GM11168 (cell line): ENCODE measurements around the gene ANXA4.
"Not testable (repeated sequence)": the region's sequence is repeated elsewhere in the genome, so short reads cannot be mapped to it uniquely, and the experiment has no call there.

Experiments used
- in situ Hi-C: fragments of 300-500 bp; cut with MboI; formaldehyde crosslinking; loops from one replicate; pipeline ENCODE4 v1.12.0; 2022; ENCODE audit warnings: low sequenced_read_pairs; ENCODE audit not compliant: unreplicated experiment

Gene ANXA4

GRCh38 chr2:69830045-69830905, 88.3 kb downstream of the ANXA4 start:
- in situ Hi-C loops = no loop called here

DNA sequence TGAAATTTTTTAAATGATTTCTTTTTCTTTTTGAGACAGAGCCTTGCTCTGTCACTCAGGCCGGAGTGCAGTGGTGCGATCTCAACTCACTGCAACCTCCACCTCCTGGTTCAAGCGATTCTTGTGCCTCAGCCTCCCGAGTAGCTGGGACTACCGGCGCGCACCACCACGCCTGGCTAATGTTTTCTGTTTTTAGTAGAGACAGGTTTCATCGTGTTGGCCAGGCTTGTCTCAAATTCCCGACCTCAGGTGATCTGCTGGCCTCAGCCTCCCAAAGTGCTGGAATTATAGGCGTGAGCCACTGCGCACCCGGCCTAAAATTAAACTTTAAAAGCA, 88.9 kb downstream of the ANXA4 start:
- in situ Hi-C loops = not testable (repeated sequence)

DNA sequence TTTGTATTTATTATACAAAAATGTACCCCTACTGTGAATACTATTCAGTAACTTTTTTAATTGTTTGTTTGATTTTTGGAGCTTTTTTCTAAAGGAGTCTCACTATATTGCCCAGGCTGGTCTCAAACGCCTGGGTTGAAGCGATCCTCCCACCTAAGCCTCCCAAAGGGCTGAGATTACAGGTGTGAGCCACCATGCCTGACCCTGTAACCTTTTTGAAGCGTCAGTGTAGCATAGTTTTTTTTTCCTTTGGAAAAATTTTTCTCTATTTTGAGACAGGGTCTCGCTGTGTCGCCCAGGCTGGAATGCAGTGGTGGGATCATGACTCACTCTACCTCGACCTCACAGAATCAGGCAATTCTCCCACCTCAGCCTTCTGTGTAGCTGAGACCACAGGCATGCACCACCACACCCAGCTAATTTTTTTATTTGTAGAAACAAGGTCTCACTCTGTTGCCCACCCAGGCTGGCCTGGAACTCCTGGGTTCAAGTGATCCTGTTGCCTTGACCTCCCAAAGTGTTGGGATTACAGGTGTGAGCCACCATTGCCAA, 89.5 kb downstream of the ANXA4 start:
- in situ Hi-C loops = no loop called here

GRCh38 chr2:69833752-69834151, 91.8 kb downstream of the ANXA4 start:
- in situ Hi-C loops = no loop called here

GRCh38 chr2:69835666-69836065, 93.7 kb downstream of the ANXA4 start:
- in situ Hi-C loops = no loop called here

- in situ Hi-C loops = no loop called here
Measured at GRCh38 chr2:69836316-69836715, 94.4 kb downstream of the ANXA4 start.

DNA sequence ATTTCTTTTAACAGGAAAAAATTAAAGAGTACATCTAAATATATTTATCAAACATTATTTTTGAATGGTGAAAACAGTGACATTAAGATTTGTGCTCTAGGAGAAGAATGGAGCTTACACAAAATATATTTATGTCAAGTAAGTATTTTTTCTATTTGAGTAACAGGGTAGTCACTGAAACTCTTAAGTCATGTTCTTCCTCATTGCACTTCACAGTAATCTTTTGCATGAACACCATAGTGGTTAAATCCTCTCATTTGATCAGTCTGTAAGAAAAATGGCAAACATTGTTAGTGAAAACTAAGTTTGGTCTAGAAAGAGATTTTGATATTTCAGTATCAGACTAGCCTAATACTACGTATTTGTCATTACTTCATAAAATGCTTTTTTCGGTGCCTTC, 95.6 kb downstream of the ANXA4 start:
- in situ Hi-C loops = no loop called here

DNA sequence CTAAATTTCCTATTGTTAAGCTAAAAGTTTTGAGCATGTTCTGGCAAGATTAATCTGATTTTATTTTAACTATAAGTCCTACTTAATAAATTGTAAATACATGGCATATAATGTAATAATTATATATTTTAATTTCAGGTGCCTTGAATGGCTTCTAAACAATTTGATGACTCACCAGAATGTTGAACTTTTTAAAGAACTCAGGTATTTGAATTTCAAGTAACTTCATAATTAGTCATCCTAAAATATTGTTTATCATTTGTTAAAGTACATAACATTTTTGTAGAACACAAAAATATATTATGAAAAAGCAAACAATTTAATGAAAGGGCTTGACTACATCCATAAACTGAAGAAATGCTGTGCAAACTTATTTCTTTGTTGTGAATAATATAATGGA, 102.1 kb downstream of the ANXA4 start:
- in situ Hi-C loops = no loop called here

DNA sequence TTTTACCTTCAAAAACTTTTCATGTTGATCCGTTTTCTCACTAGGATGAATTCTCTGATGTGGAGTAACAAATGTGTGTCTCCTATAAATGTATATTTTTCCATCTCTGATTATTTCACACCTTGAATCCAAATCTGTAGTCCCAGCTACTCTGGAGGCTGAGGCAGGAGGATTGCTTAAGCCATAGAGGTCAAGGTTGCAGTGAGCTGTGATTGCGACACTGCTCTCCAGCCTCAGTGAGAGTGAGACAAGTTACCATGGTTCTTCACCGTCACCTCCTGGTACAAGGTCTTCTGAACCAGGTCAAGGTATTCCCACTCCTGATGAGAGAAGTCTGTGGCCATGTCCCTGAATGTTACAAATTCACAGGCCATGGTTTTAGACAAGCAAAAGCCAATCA, 102.6 kb downstream of the ANXA4 start:
- in situ Hi-C loops = no loop called here

GRCh38 chr2:69846182-69847067, 104.5 kb downstream of the ANXA4 start:
- in situ Hi-C loops = no loop called here

DNA sequence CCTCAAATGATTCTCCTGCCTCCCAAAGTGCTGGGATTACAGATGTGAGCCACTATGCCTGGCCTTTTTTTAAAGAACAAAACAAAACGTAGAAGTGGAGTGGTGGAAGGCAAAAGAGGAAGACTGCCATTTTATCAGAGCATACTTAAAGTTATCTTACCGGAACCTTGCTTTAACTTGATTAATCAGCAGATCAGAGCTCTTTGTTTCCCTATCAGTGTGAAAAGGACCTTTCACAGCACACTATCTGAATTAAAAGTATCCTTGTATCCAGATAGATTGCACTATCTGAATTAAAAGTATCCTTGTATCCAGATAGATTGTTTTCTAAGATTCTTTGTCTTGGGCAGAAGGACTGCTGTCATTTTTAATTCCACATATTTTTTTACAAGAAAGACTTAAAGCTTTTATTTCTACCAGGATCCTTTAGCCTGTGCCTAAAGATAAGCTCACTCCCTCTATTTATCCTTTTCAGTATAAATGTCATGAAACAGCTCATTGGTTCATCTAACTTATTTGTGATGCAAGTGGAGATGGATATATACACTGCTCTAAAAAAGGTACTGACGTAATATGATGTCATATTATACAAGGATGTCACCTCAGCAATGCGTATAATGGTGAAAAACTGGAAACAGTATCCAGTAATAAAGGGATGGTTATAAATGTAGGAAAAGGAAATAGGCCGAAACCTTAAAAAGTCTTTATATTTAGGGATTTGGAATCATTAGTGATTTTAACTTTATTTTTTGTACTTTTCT, 105.3 kb downstream of the ANXA4 start:
- in situ Hi-C loops = no loop called here

DNA sequence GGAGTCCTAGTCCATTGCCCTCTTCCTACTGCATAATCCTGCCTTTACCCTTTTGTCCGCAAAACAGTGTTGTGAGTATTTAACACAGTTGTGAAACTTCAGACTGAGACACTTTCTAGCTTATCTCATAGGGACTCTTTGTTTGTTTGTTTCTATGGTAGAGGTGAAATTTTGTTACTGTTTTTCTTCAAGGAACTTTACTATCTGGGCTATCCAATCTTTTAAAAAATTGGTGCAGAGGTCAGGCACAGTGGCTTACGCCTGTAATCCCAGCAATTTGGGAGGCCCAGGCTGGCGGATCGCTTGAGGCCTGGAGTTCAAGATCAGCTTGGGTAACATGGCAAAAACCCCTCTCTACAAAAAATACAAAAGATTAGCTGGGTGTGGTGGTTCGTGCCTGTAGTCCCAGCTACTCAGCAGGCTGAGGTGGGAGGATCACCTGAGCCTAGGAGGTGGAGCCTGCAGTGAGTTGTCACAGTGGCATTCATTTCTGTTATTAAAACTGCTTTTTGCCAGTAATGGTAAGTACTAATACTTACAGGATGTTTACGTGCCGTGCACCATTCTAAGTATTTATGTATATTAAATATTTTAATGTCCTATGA, 106.4 kb downstream of the ANXA4 start:
- in situ Hi-C loops = no loop called here

DNA sequence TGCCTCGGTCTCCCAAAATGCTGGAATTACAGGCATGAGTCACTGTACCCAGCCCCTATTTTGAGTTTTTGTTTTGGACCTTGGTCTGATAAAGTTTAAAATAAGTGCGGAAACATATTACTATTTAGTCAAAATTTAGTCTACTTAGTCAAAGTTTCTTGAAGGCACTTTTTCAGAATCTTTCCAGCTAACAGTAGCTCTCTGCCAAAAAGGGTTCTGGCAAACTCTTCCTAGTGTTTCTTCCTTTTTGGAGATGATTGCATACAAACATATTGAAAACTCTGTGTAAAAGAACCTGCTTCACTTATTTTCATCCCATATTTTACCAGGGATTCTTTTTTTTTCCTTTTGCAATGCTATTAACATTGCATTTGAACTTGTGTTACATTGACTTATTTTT, 116.3 kb downstream of the ANXA4 start:
- in situ Hi-C loops = no loop called here

DNA sequence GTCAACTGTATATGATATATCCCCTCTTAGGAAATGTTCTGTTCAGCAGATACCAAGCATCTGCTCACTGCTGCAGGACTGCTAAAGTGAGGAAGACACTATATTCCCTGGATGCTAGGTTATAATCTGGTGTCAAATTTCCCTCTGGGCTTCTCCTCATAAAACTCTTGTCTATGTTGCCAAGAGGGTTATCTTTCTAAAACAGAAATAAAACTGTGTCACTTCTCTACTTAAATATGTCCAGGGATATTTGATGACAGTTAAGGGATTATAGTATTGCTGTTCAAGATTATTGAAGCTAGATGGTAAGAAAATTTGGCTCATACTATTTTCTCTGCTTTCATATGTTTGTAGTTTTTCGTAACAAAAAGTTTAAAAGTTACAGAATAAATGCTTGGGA, 121.4 kb downstream of the ANXA4 start:
- in situ Hi-C loops = no loop called here
